PC-9 (cell line): Measurements from ENCODE around the gene UGT3A1. TPM values are rescaled to one million over a fixed set of nuclear protein-coding genes. Genes with fewer than 3 reads are reported as not detected.

ENCODE experiments used
- BruUV-seq: library from RNA; stranded (reverse); fragments of 400-500 nt; replicated peaks from 2 replicates; lab custom pipeline; 2021; lab: Mats Ljungman, UMichigan
- CTCF ChIA-PET: fragments of 300-600 bp; sonication (Branson Sonifier 250); formaldehyde crosslinking; loops from one replicate; lab custom pipeline; 2022; ENCODE audit warnings: antibody characterized with exemption; lab: Charles Lee
- POLR2A ChIA-PET: fragments of 300-600 bp; sonication (Branson Sonifier 250); formaldehyde crosslinking; loops from one replicate; lab custom pipeline; 2022; ENCODE audit warnings: antibody characterized with exemption; ENCODE audit not compliant: unreplicated experiment; lab: Charles Lee
- DNase-seq, 2 experiments: peaks; one replicate each; pipeline versions ENCODE4 v3.0.0 to v3.0.0-alpha.2; 2015 to 2022; ENCODE audit warnings: mixed read lengths in 1 of 2
- H2AFZ ChIP-seq: fragments of 200-600 bp; sonication (generic); 2 replicates; pipeline ENCODE4 v1.8.1; 2017; ENCODE audit warnings: antibody characterized with exemption
- H3F3A ChIP-seq: fragments of 200-600 bp; sonication (generic); 2 replicates; pipeline ENCODE4 v1.8.1; 2017; ENCODE audit warnings: antibody characterized with exemption, mild to moderate bottlenecking, low read depth; ENCODE audit not compliant: insufficient read depth
- H3K27ac ChIP-seq: fragments of 200-600 bp; sonication (generic); 2 replicates; pipeline ENCODE4 v1.6.1; 2016; ENCODE audit warnings: mixed run types
- H3K27me3 ChIP-seq: fragments of 200-600 bp; sonication (generic); 2 replicates; pipeline ENCODE4 v1.6.1; 2016; ENCODE audit warnings: low read depth, mixed run types; ENCODE audit not compliant: insufficient read depth
- H3K36me3 ChIP-seq: fragments of 200-600 bp; sonication (generic); 2 replicates; pipeline ENCODE4 v1.6.1; 2016; ENCODE audit warnings: low read depth, mixed run types
- H3K4me1 ChIP-seq: fragments of 200-600 bp; sonication (generic); replicated peaks from 2 replicates; pipeline ENCODE4 v1.6.1; 2016; ENCODE audit warnings: mixed run types; ENCODE audit not compliant: insufficient read depth
- H3K4me2 ChIP-seq: fragments of 200-600 bp; sonication (generic); 2 replicates; pipeline ENCODE4 v1.6.1; 2017; ENCODE audit warnings: mixed run types
- H3K4me3 ChIP-seq: fragments of 200-600 bp; sonication (generic); 2 replicates; pipeline ENCODE4 v1.6.1; 2016; ENCODE audit warnings: mixed run types
- H3K79me2 ChIP-seq: fragments of 200-600 bp; sonication (generic); 2 replicates; pipeline ENCODE4 v1.6.1; 2017; ENCODE audit warnings: low read depth, mixed run types
- H3K9me2 ChIP-seq: fragments of 200-600 bp; sonication (generic); 2 replicates; pipeline ENCODE4 v1.8.1; 2017; ENCODE audit warnings: mild to moderate bottlenecking; ENCODE audit not compliant: insufficient read depth
- H3K9me3 ChIP-seq: fragments of 200-600 bp; sonication (generic); 2 replicates; pipeline ENCODE4 v1.8.1; 2016; ENCODE audit warnings: low read depth; ENCODE audit not compliant: insufficient read depth
- H4K20me1 ChIP-seq: fragments of 200-600 bp; sonication (generic); 2 replicates; pipeline ENCODE4 v1.8.1; 2017; ENCODE audit not compliant: insufficient read depth
- CTCF ChIP-seq: fragments of 200-600 bp; sonication (generic); conservative IDR thresholded peaks from 2 replicates; pipeline ENCODE4 v1.6.1; 2017; ENCODE audit warnings: mixed run types, antibody characterized with exemption, mild to moderate bottlenecking, moderate library complexity
- EZH2 ChIP-seq: fragments of 200-600 bp; sonication (generic); IDR thresholded peaks from 2 replicates; pipeline ENCODE4 v1.8.0; 2017; ENCODE audit warnings: antibody characterized with exemption, low read depth
- intact Hi-C: fragments of 100-400 bp; cut with micrococcal nuclease; formaldehyde crosslinking; loops from one replicate; pipeline ENCODE4 v1.10.0; 2022; ENCODE audit not compliant: unreplicated experiment
- total RNA-seq: library from RNA; stranded (reverse); gene quantifications from 2 replicates; pipeline ENCODE4 v1.2.3, GENCODE V29; 2021

UGT3A1 gene
- total RNA-seq, 1 experiment from 2014 or later, result not detected

GRCh38 chr5:36029914-36030313, 38.7 kb upstream of the UGT3A1 start:
- no peak overlapping the region for H3K4me2 ChIP-seq

GRCh38 chr5:36028816-36029465, 37.8 kb upstream of the UGT3A1 start:
- Histone ChIP-seq H3K4me1 (no peaks in the 10 kb centered on the region), H3K9me2 (no peaks in the 10 kb centered on the region), H3K36me3 (no peaks in the 10 kb centered on the region), H3K4me3 (no peak overlapping the region), H3K27ac (no peak overlapping the region), H3K4me2 (no peak overlapping the region), H4K20me1 (no peaks in the 10 kb centered on the region), H3K27me3 (peaks cover 29% of the 10 kb centered on the region), H2AFZ (no peak overlapping the region), H3K9me3 (no peaks in the 10 kb centered on the region; the same call in 1 of the 2 replicates), H3F3A (no peaks in the 10 kb centered on the region), H3K79me2 (no peaks in the 10 kb centered on the region)
- no TSS peak for BruUV-seq
- POLR2A ChIA-PET, result no interaction called here
- intact Hi-C loops, result no loop called here
- CTCF ChIA-PET, result no interaction called here
- no peak for DNase-seq
- no peak for TF ChIP-seq CTCF
- TF ChIP-seq EZH2, result no peak

More at GRCh38 chr5:36029914-36030313, 38.7 kb upstream of the UGT3A1 start:
- intact Hi-C loops, result no loop called here
- Histone ChIP-seq H3K9me2 (no peaks in the 10 kb centered on the region), H3F3A (no peaks in the 10 kb centered on the region), H3K27me3 (peaks cover 26% of the 10 kb centered on the region), H3K79me2 (no peaks in the 10 kb centered on the region), H3K4me3 (no peak overlapping the region), H4K20me1 (no peaks in the 10 kb centered on the region), H3K4me1 (no peaks in the 10 kb centered on the region), H2AFZ (no peak overlapping the region), H3K36me3 (no peaks in the 10 kb centered on the region), H3K27ac (no peak overlapping the region), H3K9me3 (no peaks in the 10 kb centered on the region; the same call in 1 of the 2 replicates)
- TF ChIP-seq CTCF (no peak), EZH2 (no peak)
- POLR2A ChIA-PET, result no interaction called here
- no peak for DNase-seq
- CTCF ChIA-PET, result no interaction called here
- no TSS peak for BruUV-seq

- no peak overlapping the region for H2AFZ ChIP-seq
- H3K27me3 ChIP-seq, result peaks cover 34% of the 10 kb centered on the region
- no peak for TF ChIP-seq EZH2
- no peak overlapping the region for H3K4me3 ChIP-seq
- no peaks in the 10 kb centered on the region; the same call in 1 of the 2 replicates for H3K9me3 ChIP-seq
- ChIA-PET CTCF (no interaction called here), POLR2A (no interaction called here)
- intact Hi-C loops, result no loop called here
- no peaks in the 10 kb centered on the region for H3K79me2 ChIP-seq
- no peaks in the 10 kb centered on the region for H3K9me2 ChIP-seq
- no peaks in the 10 kb centered on the region for H3K4me1 ChIP-seq
- no TSS peak for BruUV-seq
- no peak overlapping the region for H3K27ac ChIP-seq
- no peak for DNase-seq
- no peak overlapping the region for H3K4me2 ChIP-seq
- H3F3A ChIP-seq, result no peaks in the 10 kb centered on the region
- H4K20me1 ChIP-seq, result no peaks in the 10 kb centered on the region
- H3K36me3 ChIP-seq, result no peaks in the 10 kb centered on the region
Observed at GRCh38 chr5:36027711-36028110, 36.5 kb upstream of the UGT3A1 start.
